Fibroblast of skin of back (primary cell): ENCODE data around the gene PLXNA4.

ENCODE experiments used
- DNase-seq: peaks from one replicate; pipeline ENCODE4 v3.0.0-alpha.2; 2013

PLXNA4 gene

GRCh38 chr7:132130497-132130896, 445.8 kb downstream of the PLXNA4 start:
- peak; percentile 36 for DNase-seq

GRCh38 chr7:132125872-132126595, 450.2 kb downstream of the PLXNA4 start:
- DNase-seq = no peak

- DNase-seq = no peak
Observed at GRCh38 chr7:132125096-132125495, 451.2 kb downstream of the PLXNA4 start.

GRCh38 chr7:132124575-132124974, 451.7 kb downstream of the PLXNA4 start:
- DNase-seq = no peak

GRCh38 chr7:132123773-132124172, 452.5 kb downstream of the PLXNA4 start:
- DNase-seq = no peak

- DNase-seq = no peak
Observed at GRCh38 chr7:132122901-132123300, 453.4 kb downstream of the PLXNA4 start.

- no peak for DNase-seq
Observed at GRCh38 chr7:132121987-132122386, 454.3 kb downstream of the PLXNA4 start.

- DNase-seq = peak; percentile 63
Observed at GRCh38 chr7:132118641-132119040, 457.6 kb downstream of the PLXNA4 start.

- no peak for DNase-seq
Observed at GRCh38 chr7:132117636-132118035, 458.6 kb downstream of the PLXNA4 start.

GRCh38 chr7:132117181-132117580, 459.1 kb downstream of the PLXNA4 start:
- DNase-seq = peak; percentile 74

- peak; percentile 64 for DNase-seq
Observed at GRCh38 chr7:132116369-132116768, 459.9 kb downstream of the PLXNA4 start.

GRCh38 chr7:132115758-132116157, 460.5 kb downstream of the PLXNA4 start:
- DNase-seq = no peak

- no peak for DNase-seq
Observed at GRCh38 chr7:132115028-132115427, 461.2 kb downstream of the PLXNA4 start.

- no peak for DNase-seq
Observed at GRCh38 chr7:132114411-132114810, 461.9 kb downstream of the PLXNA4 start.

GRCh38 chr7:132113536-132114371, 462.5 kb downstream of the PLXNA4 start:
- no peak for DNase-seq

- no peak for DNase-seq
Observed at GRCh38 chr7:132112657-132113056, 463.6 kb downstream of the PLXNA4 start.

- DNase-seq = no peak
Observed at GRCh38 chr7:132112106-132112505, 464.2 kb downstream of the PLXNA4 start.

GRCh38 chr7:132110692-132111091, 465.6 kb downstream of the PLXNA4 start:
- no peak for DNase-seq

- peak; percentile 26 for DNase-seq
Observed at GRCh38 chr7:132109769-132110168, 466.5 kb downstream of the PLXNA4 start.

- no peak for DNase-seq
Observed at GRCh38 chr7:132108563-132108962, 467.7 kb downstream of the PLXNA4 start.

GRCh38 chr7:132106491-132106890, 469.8 kb downstream of the PLXNA4 start:
- no peak for DNase-seq

- no peak for DNase-seq
Observed at GRCh38 chr7:132105096-132105495, 471.2 kb downstream of the PLXNA4 start.

- DNase-seq = no peak
Observed at GRCh38 chr7:132103718-132104117, 472.6 kb downstream of the PLXNA4 start.

GRCh38 chr7:132102942-132103341, 473.3 kb downstream of the PLXNA4 start:
- DNase-seq = no peak
